Cardiac fibroblast (primary cell): ENCODE data around the gene THY1.

Experiments used
- DNase-seq, 2 donors: peaks; one replicate each; pipeline versions ENCODE4 v3.0.0 to v3.0.0-alpha.2; 2010; ENCODE audit warnings: low read depth in 2 of 2
- H3K4me3 ChIP-seq, 2 donors: replicated peaks in 1 of 2; 1 replicate in 1 of 2; 2 replicates in 1 of 2; pipeline ENCODE4 v1.5.1; 2011; ENCODE audit warnings: low read depth in 2 of 2, low read length in 2 of 2, mild to moderate bottlenecking in 2 of 2, moderate library complexity in 1 of 2
- TF ChIP-seq, protein P1 (sequence below): IDR thresholded peaks from one replicate; pipeline ENCODE4 v1.5.1; 2011; ENCODE audit warnings: low read depth, mild to moderate bottlenecking, low read length, inconsistent platforms

The THY1 gene

DNA sequence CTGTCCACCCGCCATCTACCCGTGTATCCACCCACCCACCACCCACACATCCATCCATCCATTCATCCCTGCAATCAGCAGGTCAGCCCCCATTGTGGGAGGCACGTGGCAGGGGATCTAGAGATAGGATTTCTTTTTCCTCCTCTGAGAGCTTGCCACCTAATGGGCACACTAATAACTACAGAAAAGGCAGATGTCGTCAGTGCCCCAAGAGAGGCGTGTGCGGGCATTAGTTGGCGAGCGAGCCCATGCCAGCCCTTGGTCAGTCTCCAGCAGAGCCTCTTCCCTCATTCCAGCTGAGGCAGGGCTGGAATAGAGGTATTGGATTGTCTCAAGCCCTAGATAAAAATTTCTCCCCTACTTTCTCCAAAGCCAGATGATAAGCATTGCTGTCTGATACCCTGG is 51.2 kb downstream of the THY1 start:
- no peak for DNase-seq
- no peak overlapping the region for H3K4me3 ChIP-seq
- TF ChIP-seq, protein P1, sequence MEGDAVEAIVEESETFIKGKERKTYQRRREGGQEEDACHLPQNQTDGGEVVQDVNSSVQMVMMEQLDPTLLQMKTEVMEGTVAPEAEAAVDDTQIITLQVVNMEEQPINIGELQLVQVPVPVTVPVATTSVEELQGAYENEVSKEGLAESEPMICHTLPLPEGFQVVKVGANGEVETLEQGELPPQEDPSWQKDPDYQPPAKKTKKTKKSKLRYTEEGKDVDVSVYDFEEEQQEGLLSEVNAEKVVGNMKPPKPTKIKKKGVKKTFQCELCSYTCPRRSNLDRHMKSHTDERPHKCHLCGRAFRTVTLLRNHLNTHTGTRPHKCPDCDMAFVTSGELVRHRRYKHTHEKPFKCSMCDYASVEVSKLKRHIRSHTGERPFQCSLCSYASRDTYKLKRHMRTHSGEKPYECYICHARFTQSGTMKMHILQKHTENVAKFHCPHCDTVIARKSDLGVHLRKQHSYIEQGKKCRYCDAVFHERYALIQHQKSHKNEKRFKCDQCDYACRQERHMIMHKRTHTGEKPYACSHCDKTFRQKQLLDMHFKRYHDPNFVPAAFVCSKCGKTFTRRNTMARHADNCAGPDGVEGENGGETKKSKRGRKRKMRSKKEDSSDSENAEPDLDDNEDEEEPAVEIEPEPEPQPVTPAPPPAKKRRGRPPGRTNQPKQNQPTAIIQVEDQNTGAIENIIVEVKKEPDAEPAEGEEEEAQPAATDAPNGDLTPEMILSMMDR = no peak

DNA sequence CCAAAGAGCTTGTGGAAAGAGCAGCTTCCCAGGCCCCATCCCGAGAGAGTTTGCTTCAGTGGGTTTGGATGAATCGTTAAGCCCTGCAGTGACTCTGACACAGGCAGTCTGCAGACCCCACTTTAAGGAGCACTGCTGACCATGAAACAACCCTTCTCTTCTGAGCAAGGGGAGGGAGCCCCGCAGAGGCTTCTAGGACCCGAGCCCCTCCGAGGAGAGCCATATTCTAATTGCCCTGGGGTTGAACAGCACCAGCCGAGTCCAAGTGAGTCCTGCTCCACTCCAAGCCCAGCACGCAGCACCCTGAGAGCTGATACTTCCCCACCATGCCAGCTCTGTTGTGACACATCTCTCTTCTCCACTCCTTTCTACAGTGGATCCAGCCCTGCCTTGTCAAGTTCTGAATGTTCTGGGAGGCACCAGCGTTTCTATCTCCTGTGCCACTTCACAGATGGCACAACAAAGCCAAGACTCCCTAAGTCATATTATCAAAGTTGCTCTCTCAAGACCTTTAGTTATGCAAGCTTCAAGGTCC is 51.8 kb downstream of the THY1 start:
- no peak overlapping the region for H3K4me3 ChIP-seq
- no peak for DNase-seq
- TF ChIP-seq, protein P1 = no peak

DNA sequence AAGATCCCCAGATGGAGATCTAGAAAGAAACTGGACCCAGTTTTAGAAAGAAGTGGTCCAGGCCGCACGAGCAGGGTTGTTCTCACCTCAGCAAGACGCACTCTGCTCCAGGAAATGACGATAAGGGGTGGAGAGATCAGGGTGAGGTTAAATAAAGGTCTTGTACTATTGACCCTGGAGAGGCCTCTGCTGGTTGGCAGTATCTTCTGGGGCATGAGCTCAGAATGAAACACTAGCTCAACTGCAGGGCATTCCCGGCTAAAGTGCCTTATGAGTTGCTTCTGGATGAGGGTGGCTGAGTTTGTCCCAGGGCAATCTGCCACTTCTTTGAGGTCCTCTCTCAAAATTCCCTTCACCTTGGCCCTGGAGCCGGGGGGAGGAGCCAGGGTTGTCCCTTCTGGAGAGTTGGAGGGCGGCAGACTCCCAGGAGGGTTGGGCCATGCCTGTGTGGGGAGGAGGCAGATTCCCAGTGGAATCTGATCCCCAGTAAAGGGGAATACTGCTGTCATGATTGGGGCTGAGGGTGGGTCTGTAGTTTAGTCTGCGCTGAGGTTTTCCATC is 52.4 kb downstream of the THY1 start:
- TF ChIP-seq, protein P1 = no peak
- no peak for DNase-seq
- H3K4me3 ChIP-seq = no peak overlapping the region

DNA sequence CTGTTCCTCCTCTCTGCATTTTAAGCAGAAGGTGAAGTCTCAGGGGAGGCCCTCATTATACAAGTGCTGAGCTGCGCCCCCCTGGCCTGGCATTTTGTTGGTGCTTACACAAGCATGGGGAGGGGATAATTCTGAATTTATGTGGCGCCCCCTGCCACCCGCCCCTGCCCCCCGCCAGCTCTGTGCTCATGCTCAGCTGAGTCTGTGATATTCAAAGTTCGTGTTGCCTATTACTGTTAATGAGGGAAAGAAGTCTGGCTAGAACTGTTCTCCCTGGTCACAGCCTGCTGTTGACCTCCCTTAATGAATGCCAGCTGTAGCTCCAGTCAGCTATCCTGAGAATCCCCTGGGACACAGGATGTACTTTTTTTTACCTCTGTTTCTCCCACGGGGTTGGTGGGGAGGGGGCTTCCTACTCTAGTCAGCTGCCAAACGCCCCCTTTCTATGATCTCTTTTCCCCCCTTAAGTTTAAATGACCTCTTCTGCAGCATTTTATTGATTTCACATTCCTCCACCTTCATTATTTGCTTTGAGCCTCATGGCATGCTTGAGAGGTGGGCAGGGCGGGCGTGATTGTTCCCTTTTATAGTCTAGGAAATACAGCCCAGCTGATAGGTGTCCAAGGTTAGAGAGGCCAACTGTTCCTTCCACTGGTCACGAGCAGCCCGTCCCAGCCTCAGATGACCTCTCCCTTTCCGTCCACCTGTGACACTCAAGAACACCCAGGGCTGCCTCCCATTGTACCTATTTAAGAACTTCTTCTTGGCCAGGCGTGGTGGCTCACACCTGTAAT is 53.6 kb downstream of the THY1 start:
- DNase-seq = no peak
- TF ChIP-seq, protein P1 = no peak
- no peak overlapping the region for H3K4me3 ChIP-seq

DNA sequence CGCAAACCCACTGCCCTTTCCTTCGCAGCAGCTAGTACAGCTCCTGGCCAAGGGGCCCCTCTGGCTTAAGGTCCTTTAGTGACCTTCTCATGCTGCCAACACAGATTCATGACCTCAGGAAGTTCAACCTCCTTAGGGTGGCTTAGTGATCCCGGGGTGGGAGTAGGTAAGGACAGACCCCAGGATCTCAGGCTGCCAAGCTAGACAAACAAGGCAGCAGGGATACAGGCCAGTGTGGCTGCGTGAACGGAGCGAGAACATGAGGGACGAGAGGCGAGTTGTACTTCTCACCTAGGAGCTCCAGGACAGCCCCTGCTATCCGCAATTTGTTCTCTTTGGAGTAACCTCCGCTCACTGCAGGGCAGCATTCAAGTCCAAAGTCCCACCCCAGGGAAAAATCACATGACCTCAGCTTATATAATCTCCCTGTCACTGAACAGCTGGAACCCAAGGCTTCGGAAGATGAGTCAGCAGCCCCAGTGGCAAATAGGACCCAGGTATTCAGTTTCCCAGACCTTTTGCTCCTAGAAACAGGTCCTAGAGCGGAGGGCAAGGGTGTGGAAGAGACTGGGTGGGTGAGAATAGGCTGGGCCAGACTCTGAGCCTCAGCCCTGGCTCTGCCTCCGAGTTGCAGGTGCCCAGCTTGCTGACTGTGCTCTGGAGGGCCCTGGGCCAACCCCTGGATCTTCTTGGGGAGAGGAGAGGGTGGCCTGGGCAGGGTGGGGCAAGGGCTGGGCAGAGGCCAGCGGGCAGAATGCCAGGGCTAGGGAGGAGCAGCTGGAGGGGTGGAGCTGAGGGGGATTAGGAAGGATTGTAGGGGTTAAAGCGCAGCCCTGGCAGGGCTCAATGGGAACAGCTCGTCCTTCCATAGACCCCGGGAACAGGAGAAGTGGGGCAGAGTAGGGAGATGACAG is 54.6 kb downstream of the THY1 start:
- TF ChIP-seq, protein P1 = no peak
- H3K4me3 ChIP-seq = no peak overlapping the region

DNA sequence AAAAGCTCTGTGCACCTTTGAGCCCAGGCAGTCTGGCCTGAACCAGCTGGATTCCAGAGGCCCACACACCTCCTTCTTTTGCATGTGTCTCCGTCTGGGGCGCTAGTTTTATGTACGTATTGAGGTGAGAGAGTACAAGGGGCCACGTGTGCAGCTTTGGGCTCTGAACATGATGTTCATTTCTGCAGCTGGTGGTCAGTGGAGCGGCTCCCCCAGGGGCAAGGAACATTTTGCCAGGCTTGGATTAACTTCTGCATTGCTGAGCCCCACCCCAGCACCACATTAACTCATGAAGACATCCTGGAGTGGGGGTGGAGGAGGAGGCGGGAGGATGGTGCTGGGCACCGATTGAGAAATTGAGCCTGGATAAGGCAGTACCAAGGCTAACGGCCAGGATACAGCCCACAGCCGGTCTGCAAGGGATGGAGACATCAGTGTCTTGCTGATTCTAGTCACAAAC is 55.3 kb downstream of the THY1 start:
- TF ChIP-seq, protein P1 = no peak

More for the DNA sequence above, 54.6 kb downstream of the THY1 start:
- DNase-seq = peak; percentile 39 to 45

More for the DNA sequence above, 55.3 kb downstream of the THY1 start:
- H3K4me3 ChIP-seq = no peak overlapping the region
- no peak for DNase-seq
